Fibroblast of lung (primary cell): ENCODE measurements around the gene ZBTB4. TPM values are rescaled to one million over a fixed set of nuclear protein-coding genes. Genes with fewer than 3 reads are reported as not detected.

ENCODE experiments used
- DNase-seq, 2 donors: peaks; one replicate each; pipeline versions ENCODE4 v3.0.0 to v3.0.0-alpha.2; 2010; ENCODE audit warnings: low read depth in 2 of 2
- H2AFZ ChIP-seq: 2 replicates; pipeline ENCODE4 v1.5.1; 2012; ENCODE audit warnings: low read length, control low read depth, inconsistent platforms
- H3K27ac ChIP-seq: 2 replicates; pipeline ENCODE4 v1.5.1; 2011; ENCODE audit warnings: low read length, control low read depth; ENCODE audit not compliant: insufficient read depth
- H3K27me3 ChIP-seq: 2 replicates; pipeline ENCODE4 v1.5.1; 2011; ENCODE audit warnings: mild to moderate bottlenecking, low read length; ENCODE audit not compliant: control insufficient read depth, insufficient read depth
- H3K36me3 ChIP-seq: 2 replicates; pipeline ENCODE4 v1.5.1; 2011; ENCODE audit warnings: low read length; ENCODE audit not compliant: control insufficient read depth, insufficient read depth
- H3K4me1 ChIP-seq: 2 replicates; pipeline ENCODE4 v1.5.1; 2011; ENCODE audit warnings: low read length; ENCODE audit not compliant: control insufficient read depth, insufficient read depth; ENCODE audit errors: extremely low read depth
- H3K4me2 ChIP-seq: 2 replicates; pipeline ENCODE4 v1.5.1; 2011; ENCODE audit warnings: low read length, control low read depth; ENCODE audit not compliant: insufficient read depth; ENCODE audit errors: extremely low read depth
- H3K4me3 ChIP-seq, 4 experiments: fragments of 200-600 bp in 1 of 4; sonication (generic) in 1 of 4; replicated peaks in 1 of 4; 2 replicates each; pipeline ENCODE4 v1.5.1; 2011 to 2016; ENCODE audit warnings: low read length in 4 of 4, low read depth in 3 of 4, mild to moderate bottlenecking in 3 of 4, control low read depth in 2 of 4, inconsistent platforms in 1 of 4, mixed read lengths in 1 of 4; ENCODE audit not compliant: insufficient read depth in 1 of 4; ENCODE audit errors: control extremely low read depth in 1 of 4
- H3K79me2 ChIP-seq: 2 replicates; pipeline ENCODE4 v1.5.1; 2012; ENCODE audit warnings: mild to moderate bottlenecking, low read length, inconsistent platforms; ENCODE audit not compliant: control insufficient read depth, insufficient read depth
- H3K9ac ChIP-seq: 2 replicates; pipeline ENCODE4 v1.5.1; 2011; ENCODE audit warnings: mild to moderate bottlenecking, low read length, control low read depth; ENCODE audit not compliant: insufficient read depth
- H3K9me3 ChIP-seq: 2 replicates; pipeline ENCODE4 v1.5.1; 2012; ENCODE audit warnings: low read depth, low read length; ENCODE audit not compliant: control insufficient read depth, insufficient read depth
- H4K20me1 ChIP-seq: 2 replicates; pipeline ENCODE4 v1.5.1; 2011; ENCODE audit warnings: low read length; ENCODE audit not compliant: control insufficient read depth, insufficient read depth; ENCODE audit errors: extremely low read depth
- CTCF ChIP-seq, 2 donors: IDR thresholded peaks in 1 of 2; conservative IDR thresholded peaks in 1 of 2; 1 replicate in 1 of 2; 2 replicates in 1 of 2; pipeline ENCODE4 v1.5.1; 2011 to 2012; ENCODE audit warnings: low read length in 2 of 2, control low read depth in 1 of 2, inconsistent platforms in 1 of 2, low read depth in 1 of 2, mild to moderate bottlenecking in 1 of 2
- EZH2 ChIP-seq: IDR thresholded peaks from 2 replicates; pipeline ENCODE4 v1.5.1; 2012; ENCODE audit warnings: low read length, control low read depth, mild to moderate bottlenecking; ENCODE audit errors: missing control alignments
- polyA plus RNA-seq, 2 donors: library from polyadenylated mRNA; depleted of rRNA in 1 of 2; stranded (reverse) in 1 of 2; unstranded in 1 of 2; fragments of >200 nt; gene quantifications; 2 replicates each; pipeline ENCODE4 v1.2.1, GENCODE V29; 2011 to 2012; ENCODE audit warnings: missing spikeins in 1 of 2
- total RNA-seq: library from RNA; depleted of rRNA; stranded (reverse); fragments of >200 nt; gene quantifications from 2 replicates; pipeline ENCODE4 v1.2.1, GENCODE V29; 2014

ZBTB4 gene
- total and polyA plus RNA-seq, 2 donors (not counting 1 experiment from before 2014, with no cell fraction given): 21.3 to 29.9 TPM

DNA sequence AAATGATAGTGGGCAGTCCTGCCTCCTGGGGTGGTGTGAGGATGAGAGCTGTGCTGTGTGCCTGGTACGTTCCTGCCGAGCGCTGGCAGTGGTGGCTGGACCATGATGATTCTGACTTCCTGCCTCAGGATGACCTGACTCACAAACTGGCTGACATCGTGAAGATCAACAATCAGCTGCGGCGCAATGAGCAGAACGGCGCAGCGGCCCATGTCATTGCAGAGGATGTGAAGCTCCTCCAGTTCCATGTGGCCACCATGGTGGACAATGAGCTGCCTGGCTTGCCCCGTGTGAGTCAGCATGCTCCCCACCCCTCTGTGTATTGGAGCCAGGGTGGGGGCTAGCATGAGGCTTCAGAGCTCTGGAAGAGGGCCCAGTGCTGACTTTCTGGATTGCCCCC, 17.8 kb upstream of the ZBTB4 start:
- no peaks in the 10 kb centered on the region for H3K4me1 ChIP-seq
- H3K4me3 ChIP-seq: no peak overlapping the region
- no peaks in the 10 kb centered on the region for H3K27me3 ChIP-seq
- no peak overlapping the region for H2AFZ ChIP-seq
- no peak overlapping the region for H3K9ac ChIP-seq
- no peak overlapping the region for H3K4me2 ChIP-seq
- H3K36me3 ChIP-seq: peaks cover 38% of the 10 kb centered on the region
- H4K20me1 ChIP-seq: no peaks in the 10 kb centered on the region
- H3K9me3 ChIP-seq: no peaks in the 10 kb centered on the region
- TF ChIP-seq EZH2 (no peak), CTCF (conservative IDR thresholded peaks at IDR 0.05 in 1 of 2, IDR thresholded peaks at IDR 0.05 in 1 of 2; ENCODE audit: low read depth in 1 of 2, low read length in 2 of 2) (no peak)
- no peak overlapping the region for H3K27ac ChIP-seq
- peaks cover 42% of the 10 kb centered on the region for H3K79me2 ChIP-seq
- no peak for DNase-seq

GRCh38 chr17:7496470-7497183, 17.2 kb upstream of the ZBTB4 start:
- H3K4me1 ChIP-seq: no peaks in the 10 kb centered on the region
- H3K9ac ChIP-seq: no peak overlapping the region
- H4K20me1 ChIP-seq: no peaks in the 10 kb centered on the region
- peaks cover 34% of the 10 kb centered on the region for H3K36me3 ChIP-seq
- DNase-seq: no peak
- H3K27me3 ChIP-seq: no peaks in the 10 kb centered on the region
- no peak overlapping the region for H3K4me3 ChIP-seq
- peaks cover 48% of the 10 kb centered on the region for H3K79me2 ChIP-seq
- TF ChIP-seq CTCF (conservative IDR thresholded peaks at IDR 0.05 in 1 of 2, IDR thresholded peaks at IDR 0.05 in 1 of 2; ENCODE audit: low read depth in 1 of 2, low read length in 2 of 2) (no peak), EZH2 (no peak)
- no peak overlapping the region for H3K27ac ChIP-seq
- no peaks in the 10 kb centered on the region for H3K9me3 ChIP-seq
- H3K4me2 ChIP-seq: no peak overlapping the region
- no peak overlapping the region for H2AFZ ChIP-seq

GRCh38 chr17:7495906-7496434, 16.5 kb upstream of the ZBTB4 start:
- H3K79me2 ChIP-seq: peaks cover 54% of the 10 kb centered on the region
- DNase-seq: no peak
- H3K9ac ChIP-seq: no peak overlapping the region
- TF ChIP-seq CTCF (conservative IDR thresholded peaks at IDR 0.05 in 1 of 2, IDR thresholded peaks at IDR 0.05 in 1 of 2; ENCODE audit: low read depth in 1 of 2, low read length in 2 of 2) (no peak), EZH2 (no peak)
- H2AFZ ChIP-seq: no peak overlapping the region
- H3K4me1 ChIP-seq: no peaks in the 10 kb centered on the region
- H3K27me3 ChIP-seq: no peaks in the 10 kb centered on the region
- H3K36me3 ChIP-seq: peaks cover 34% of the 10 kb centered on the region
- H3K4me3 ChIP-seq: no peak overlapping the region
- H3K4me2 ChIP-seq: no peak overlapping the region
- no peaks in the 10 kb centered on the region for H3K9me3 ChIP-seq
- no peaks in the 10 kb centered on the region for H4K20me1 ChIP-seq
- H3K27ac ChIP-seq: no peak overlapping the region
